ENCODE data around the gene TRIM33. TPM values are rescaled to one million over a fixed set of nuclear protein-coding genes. Genes with fewer than 3 reads are reported as not detected.

The TRIM33 gene
- total RNA-seq, 1 donor from 2014 or later = 24.0 TPM

Other genes starting within 250 kb of the TRIM33 start
- 36.0 to 42.3 TPM (median 38.4 TPM) in 3 replicates for gene BCAS2, start 70.4 kb upstream of the TRIM33 start, total RNA-seq
- 3.0 to 3.8 TPM (median 3.3 TPM) in 3 replicates for gene DENND2C, start 158.8 kb upstream of the TRIM33 start, total RNA-seq
- gene AMPD1, start 184.3 kb upstream of the TRIM33 start, total RNA-seq = not detected in 3 replicates
- 33.9 to 37.4 TPM (median 36.0 TPM) in 3 replicates for gene NRAS, start 205.6 kb upstream of the TRIM33 start, total RNA-seq
- gene CSDE1, start 246.8 kb upstream of the TRIM33 start, total RNA-seq = 512 to 540 TPM (median 529 TPM) in 3 replicates